Measurements from ENCODE around the gene UTP11.

- no peak for TF ChIP-seq POLR2A (IDR thresholded peaks at IDR 0.05; ENCODE audit: low read depth, low read length)
- TF ChIP-seq, protein P1, sequence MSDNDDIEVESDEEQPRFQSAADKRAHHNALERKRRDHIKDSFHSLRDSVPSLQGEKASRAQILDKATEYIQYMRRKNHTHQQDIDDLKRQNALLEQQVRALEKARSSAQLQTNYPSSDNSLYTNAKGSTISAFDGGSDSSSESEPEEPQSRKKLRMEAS (IDR thresholded peaks at IDR 0.05; ENCODE audit: insufficient read depth, insufficient read length): no peak
- no peak for TF ChIP-seq EZH2 (IDR thresholded peaks at IDR 0.05; ENCODE audit: borderline replicate concordance, low read depth, low read length, severe bottlenecking)
- TF ChIP-seq CTCF (IDR thresholded peaks at IDR 0.05; ENCODE audit: extremely low read depth in 1 of 2, insufficient read depth in 1 of 2, low read depth in 1 of 2, low read length in 2 of 2): no peak
Measured at GRCh38 chr1:38020396-38020795, 7.9 kb downstream of the UTP11 start.
